GM18520 (cell line): Measurements from ENCODE around the gene PDLIM7.

Experiments used
- ATAC-seq: cut with Tn5 transposase; IDR thresholded peaks from one replicate; pipeline ENCODE4 v1.9.1; 2021; ENCODE audit not compliant: unreplicated experiment

Gene PDLIM7

GRCh38 chr5:177507596-177508220 lies 10.3 kb upstream of the PDLIM7 start:
- no peak for ATAC-seq

- no peak for ATAC-seq
Observed at GRCh38 chr5:177507165-177507564, 9.8 kb upstream of the PDLIM7 start.

GRCh38 chr5:177505075-177505474 lies 7.7 kb upstream of the PDLIM7 start:
- no peak for ATAC-seq

DNA sequence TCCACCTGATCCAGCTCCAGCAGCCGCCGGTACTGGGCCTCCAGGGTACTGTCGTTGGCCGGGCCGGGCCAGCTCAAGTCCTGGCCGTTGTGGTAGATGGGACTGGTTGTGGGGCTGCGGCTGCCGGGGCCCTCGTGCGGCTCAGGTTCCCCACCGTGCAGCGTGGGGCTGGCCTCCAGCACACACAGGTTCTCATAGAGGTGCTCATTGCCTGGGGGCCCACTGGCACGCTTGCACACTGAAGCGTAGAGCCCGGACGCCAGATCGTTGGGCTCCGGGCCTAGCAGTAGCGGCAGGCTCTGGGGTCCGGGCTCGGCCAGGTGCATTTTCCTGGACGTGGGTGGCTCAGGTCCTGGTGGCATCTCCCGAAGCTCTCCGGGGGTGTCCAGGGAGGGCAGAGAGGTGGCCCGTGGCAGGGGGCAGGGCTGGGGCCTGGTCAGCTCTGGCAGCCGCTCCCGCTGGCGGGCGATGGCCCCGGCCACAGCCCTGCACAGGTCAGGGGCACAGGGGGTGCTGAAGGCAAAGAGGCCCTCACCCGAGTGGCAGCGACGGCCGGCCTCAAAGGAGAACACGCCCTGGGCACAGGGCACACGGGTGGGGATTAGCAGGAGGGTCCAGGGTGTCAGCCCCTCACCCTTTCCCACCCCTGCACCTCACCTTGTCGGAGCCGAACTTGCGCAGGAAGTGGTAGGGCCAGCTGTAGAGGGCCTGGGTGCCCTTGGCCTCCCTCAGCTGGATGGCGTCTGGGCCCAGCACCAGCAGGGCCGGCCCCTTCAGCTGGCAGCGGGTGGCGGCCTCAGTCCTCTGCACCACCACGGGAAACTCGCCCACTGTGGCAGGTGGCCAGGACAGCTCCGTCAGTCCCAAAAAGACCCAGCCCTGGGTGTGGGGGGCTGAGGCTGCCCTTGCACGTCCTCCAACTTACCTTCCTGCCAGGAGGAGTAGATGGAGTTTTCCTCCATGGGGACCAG lies 7.0 kb upstream of the PDLIM7 start:
- no peak for ATAC-seq

GRCh38 chr5:177503351-177504085 lies 6.1 kb upstream of the PDLIM7 start:
- no peak for ATAC-seq

DNA sequence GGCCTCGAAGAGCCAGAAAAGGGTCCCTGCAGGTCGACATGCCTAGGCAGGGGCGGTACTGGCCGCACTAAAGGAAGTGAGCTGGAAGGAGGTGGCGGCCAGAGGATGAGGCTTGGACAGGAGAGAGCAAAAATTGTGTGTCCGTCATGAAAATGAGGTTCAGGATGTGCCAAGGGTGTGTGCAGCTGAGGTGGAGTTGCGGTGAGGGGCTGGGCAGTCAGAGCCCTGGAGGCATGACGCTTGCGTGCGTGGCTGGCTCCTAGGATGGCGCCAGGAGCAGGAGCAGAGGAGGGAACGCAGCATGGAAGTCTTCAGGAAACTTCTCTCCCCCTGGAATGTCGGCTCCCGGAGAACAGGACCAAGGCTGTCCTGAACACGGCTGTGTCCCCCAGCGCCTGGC lies 5.5 kb upstream of the PDLIM7 start:
- ATAC-seq, result no peak

DNA sequence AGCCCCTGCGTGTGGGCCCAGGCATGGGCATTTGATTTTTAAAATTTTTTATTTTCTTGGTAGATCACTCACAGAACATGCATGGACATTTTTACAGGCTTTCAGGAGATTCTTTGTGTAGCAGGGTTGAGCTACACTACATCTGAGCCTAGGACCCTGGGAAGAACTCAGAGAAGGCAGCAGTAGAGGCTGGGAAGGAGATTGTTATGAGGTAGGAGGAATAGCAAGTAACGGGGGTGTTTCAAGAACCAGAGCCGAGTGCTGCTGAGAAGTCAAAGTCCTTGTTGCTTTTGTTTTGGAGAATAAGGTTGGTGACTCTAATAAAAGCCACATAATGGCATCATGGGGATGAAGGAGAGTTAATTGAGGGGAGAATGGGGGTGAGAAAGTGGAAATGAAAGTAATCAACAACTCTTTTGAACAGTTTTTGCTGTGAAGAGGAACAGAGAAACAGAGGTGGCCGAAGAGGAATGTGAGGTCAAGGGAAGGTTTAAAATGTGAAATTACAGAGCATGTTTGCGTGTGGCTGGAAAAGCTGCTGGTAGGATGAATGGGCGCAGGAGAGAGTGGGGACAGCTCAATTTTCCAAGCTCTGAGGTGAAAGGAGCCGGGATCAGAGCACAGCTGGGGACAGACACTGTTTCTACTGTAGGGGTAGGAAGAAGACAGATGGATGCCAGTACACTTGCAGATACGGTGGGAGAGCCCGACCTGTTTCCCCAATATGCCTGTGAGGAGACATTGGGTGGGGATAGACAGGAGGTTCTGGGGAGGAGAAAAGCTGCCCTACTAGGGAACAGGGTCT lies 4.7 kb upstream of the PDLIM7 start:
- no peak for ATAC-seq

GRCh38 chr5:177500685-177501522 lies 3.5 kb upstream of the PDLIM7 start:
- ATAC-seq, result no peak

GRCh38 chr5:177499842-177500241 lies 2.4 kb upstream of the PDLIM7 start:
- no peak for ATAC-seq

- ATAC-seq, result no peak
Observed at GRCh38 chr5:177498013-177498787, 796 bp upstream of the PDLIM7 start.

GRCh38 chr5:177496727-177497291 lies 595 bp downstream of the PDLIM7 start:
- no peak for ATAC-seq

DNA sequence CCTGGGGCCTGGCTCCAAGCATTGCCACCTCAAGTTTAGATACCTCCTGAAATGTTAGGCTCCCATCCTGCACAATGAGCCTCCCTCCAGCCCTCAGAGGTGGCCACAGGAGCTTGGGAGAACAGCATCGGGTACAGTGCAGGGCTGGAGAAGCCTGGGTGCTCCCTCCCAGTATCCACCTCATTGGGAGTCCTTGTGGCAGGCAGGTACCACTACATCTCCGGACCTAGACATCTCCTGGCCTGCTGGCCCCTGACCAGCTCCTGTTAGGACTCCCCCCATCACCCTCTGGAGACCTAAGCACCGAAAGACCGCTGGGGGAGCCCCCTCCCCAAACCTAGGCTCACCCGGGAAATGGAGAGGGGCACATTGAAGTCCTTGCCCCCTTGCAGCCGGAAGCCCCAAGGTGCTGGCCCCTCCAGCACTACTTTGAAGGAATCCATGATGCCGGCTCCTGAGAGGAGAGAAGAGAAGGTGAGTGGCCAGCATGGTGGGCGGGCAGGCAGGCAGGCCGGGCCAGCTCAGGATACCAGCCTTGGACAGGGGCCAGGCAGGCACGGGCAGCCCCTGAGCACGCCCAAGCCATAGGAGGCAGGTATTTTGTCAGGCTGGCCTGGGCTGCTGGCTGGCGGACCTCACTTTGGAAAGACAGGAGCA lies 1.2 kb downstream of the PDLIM7 start:
- no peak for ATAC-seq

DNA sequence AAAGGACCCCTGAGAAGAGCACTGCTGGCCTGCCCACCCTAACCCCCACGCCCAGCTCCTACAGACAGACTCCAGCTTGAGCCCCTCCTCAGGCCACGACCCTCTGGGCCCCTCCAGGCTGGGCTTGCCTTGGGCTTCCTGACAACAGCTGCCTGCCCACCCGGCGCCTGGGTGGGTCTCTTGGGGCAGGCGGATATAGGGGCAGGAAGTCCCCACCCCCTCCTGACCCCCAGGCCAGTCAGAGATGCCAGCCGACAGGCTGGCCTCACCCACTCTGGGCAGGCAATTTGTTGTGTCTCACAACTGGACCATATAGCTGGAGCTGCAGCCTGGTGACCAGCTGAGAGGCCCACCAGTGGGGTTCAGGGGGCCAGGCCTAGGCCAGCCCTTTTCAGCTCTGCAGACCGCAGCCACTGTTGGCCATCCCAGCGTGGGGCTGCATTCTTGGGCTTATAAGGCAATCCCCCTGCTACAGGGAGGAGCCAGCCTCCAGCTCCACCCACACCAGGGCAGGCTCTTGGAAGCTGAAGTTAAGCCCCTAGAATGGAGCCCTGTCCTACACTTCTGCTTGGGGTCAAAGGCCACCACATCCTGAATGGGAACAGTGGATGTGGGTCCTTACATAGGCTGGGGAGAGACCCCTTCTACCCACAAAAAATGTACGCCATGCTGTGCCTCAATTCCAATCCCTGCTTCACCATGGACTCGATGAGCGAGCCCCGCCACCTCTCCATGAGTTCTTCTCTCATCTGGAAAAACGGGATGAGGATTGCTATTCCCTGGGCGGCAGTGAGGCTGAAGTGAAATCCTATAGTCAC lies 2.0 kb downstream of the PDLIM7 start:
- no peak for ATAC-seq

DNA sequence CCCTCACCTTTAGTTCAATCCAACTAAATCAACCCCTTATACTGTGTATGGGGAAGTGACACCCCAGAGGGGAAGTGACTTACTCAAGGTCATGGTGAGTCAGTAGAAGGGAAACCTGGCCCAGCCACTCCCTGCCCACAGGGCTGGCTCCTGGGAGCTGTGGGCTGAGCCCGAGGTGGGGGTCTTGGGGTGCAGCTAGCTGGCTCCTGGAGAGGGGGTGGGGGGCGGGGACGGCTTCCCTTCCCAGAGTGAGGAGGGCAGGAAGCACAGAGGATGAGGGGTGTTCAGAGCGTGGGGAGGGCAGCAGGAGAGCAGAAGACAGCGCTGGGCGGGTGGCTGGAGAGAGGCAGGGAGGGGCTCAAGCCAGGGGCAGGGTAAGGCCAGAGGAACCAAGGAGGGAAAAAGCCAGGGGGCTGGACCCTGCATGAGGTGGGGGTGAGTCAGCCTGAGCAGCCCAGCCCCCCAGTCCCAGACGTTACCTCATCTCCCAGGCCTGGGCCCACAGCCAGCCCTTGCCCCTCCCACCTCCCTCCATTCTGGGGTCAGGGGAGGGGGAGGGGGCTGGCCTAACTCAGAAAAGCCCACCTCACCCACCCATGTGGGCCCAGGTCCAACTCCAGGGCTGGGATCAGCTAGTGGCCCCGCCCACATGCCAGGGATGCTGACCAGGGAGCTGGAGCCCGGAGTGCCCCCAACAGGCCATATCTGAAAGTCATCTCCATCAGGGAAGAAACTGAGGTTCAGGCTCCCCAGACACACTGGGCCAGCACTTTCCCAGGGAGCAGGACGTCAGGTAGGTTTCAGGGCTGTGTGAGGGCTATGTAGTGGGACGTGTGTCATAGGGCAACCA lies 2.8 kb downstream of the PDLIM7 start:
- no peak for ATAC-seq

DNA sequence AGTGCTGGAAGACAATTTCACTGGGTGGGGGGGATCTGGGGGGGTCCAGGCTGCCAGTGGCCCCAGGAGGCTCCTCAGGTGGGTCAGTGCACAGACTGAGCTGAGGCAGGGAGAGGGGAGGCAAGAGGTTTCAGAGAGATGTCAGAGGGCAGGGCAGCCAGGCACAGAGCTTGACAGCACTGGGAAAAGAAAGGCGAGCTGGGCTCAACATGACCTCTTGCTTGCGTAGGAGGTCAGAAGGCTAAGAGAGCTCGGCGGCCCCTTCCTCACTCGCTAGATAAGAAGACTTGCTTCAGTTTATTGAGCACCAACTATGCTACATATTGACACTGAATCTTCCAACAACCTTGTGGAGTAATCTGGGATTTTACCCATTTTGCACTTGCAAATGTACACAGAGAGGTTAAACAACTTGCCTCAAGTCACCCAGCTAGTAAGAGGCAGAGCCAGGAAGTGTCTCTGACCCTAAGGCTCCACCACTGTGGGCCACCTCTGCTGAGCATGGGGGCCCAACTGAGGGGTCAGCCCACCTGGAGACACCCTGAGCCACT lies 3.5 kb downstream of the PDLIM7 start:
- ATAC-seq, result no peak

DNA sequence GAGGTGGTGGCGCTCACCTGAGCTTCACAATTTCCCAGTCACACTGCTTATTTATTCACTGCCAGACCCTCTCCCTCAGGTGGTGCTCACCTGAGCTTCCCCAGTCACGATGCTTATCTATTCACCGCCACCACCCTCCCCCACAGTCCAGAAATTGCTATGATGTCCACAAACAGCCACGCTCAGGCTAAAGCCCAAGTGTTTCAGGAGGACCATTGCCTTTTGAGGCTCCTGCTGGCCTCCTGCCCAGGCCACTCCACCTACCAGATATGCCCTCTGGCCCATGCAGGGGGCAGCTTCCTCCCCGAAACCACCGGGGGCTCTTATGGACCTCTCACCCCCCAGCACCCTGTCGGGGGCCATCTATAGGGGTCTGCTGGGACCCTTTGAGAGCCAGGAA lies 4.6 kb downstream of the PDLIM7 start:
- ATAC-seq, result no peak
